Hematopoietic multipotent progenitor cell treated with erythropoietin and hydrocortisone succinate and interleukin-3 and kit ligand, for 6 days (in vitro differentiated cells): Measurements from ENCODE around the gene TTYH2.

Experiments
- DNase-seq: peaks from one replicate; pipeline ENCODE4 v3.0.0-alpha.2; 2015

The TTYH2 gene

GRCh38 chr17:74217037-74217730 is 3.8 kb downstream of the TTYH2 start:
- no peak for DNase-seq

GRCh38 chr17:74217888-74218287 is 4.5 kb downstream of the TTYH2 start:
- no peak for DNase-seq

- DNase-seq: no peak
Measured at GRCh38 chr17:74218436-74218835, 5.1 kb downstream of the TTYH2 start.

GRCh38 chr17:74219576-74220133 is 6.3 kb downstream of the TTYH2 start:
- peak; percentile 34 for DNase-seq

- no peak for DNase-seq
Measured at GRCh38 chr17:74220219-74220618, 6.8 kb downstream of the TTYH2 start.

- DNase-seq: no peak
Measured at GRCh38 chr17:74220946-74221818, 7.8 kb downstream of the TTYH2 start.

- DNase-seq: no peak
Measured at GRCh38 chr17:74222399-74222798, 9.0 kb downstream of the TTYH2 start.

GRCh38 chr17:74223901-74224300 is 10.5 kb downstream of the TTYH2 start:
- no peak for DNase-seq

GRCh38 chr17:74224959-74225725 is 11.8 kb downstream of the TTYH2 start:
- no peak for DNase-seq

GRCh38 chr17:74226252-74226651 is 12.9 kb downstream of the TTYH2 start:
- DNase-seq: no peak

GRCh38 chr17:74227271-74228080 is 14.1 kb downstream of the TTYH2 start:
- no peak for DNase-seq

- no peak for DNase-seq
Measured at GRCh38 chr17:74228306-74228978, 15.1 kb downstream of the TTYH2 start.

GRCh38 chr17:74230896-74231295 is 17.5 kb downstream of the TTYH2 start:
- no peak for DNase-seq

- no peak for DNase-seq
Measured at GRCh38 chr17:74231928-74232907, 18.8 kb downstream of the TTYH2 start.

- DNase-seq: no peak
Measured at GRCh38 chr17:74233937-74234336, 20.6 kb downstream of the TTYH2 start.

GRCh38 chr17:74234486-74234885 is 21.1 kb downstream of the TTYH2 start:
- DNase-seq: peak; percentile 24

- DNase-seq: peak; percentile 53
Measured at GRCh38 chr17:74235040-74235581, 21.7 kb downstream of the TTYH2 start.

GRCh38 chr17:74235911-74236371 is 22.6 kb downstream of the TTYH2 start:
- DNase-seq: no peak

- no peak for DNase-seq
Measured at GRCh38 chr17:74237321-74237720, 23.9 kb downstream of the TTYH2 start.

GRCh38 chr17:74239172-74239571 is 25.8 kb downstream of the TTYH2 start:
- no peak for DNase-seq
